Adipose tissue (tissue), 3 donors: ENCODE results near the gene CABLES1. TPM values are rescaled to one million over a fixed set of nuclear protein-coding genes. Genes with fewer than 3 reads are reported as not detected.
"Not testable (repeated sequence)": the region's sequence is repeated elsewhere in the genome, so short reads cannot be mapped to it uniquely, and the experiment has no call there.

Experiments
- H3K27ac ChIP-seq: one replicate; pipeline ENCODE4 v1.5.1; 2013; ENCODE audit warnings: low read depth, low read length
- WGBS, 3 donors: extraction: QIAGEN DNeasy Blood & Tissue Kit; methylation state at CpG; one replicate each; pipeline ENCODE4 v1.1.7; 2013; 5-methylcytosine and 5-hydroxymethylcytosine counted together
- polyA plus RNA-seq, 3 donors: library from polyadenylated mRNA; stranded (reverse); fragments of 200-250 nt; gene quantifications; one replicate each; pipeline ENCODE4 v1.2.3, GENCODE V29; 2013
- donor health status: healthy with polysubstance abuse.
- donor health status: Bipolar disorder and iron deficiency.
- donor health status: healthy.

CABLES1 gene
- polyA plus RNA-seq, 3 donors, result 5.8 to 25.3 (median 18.7) TPM

DNA sequence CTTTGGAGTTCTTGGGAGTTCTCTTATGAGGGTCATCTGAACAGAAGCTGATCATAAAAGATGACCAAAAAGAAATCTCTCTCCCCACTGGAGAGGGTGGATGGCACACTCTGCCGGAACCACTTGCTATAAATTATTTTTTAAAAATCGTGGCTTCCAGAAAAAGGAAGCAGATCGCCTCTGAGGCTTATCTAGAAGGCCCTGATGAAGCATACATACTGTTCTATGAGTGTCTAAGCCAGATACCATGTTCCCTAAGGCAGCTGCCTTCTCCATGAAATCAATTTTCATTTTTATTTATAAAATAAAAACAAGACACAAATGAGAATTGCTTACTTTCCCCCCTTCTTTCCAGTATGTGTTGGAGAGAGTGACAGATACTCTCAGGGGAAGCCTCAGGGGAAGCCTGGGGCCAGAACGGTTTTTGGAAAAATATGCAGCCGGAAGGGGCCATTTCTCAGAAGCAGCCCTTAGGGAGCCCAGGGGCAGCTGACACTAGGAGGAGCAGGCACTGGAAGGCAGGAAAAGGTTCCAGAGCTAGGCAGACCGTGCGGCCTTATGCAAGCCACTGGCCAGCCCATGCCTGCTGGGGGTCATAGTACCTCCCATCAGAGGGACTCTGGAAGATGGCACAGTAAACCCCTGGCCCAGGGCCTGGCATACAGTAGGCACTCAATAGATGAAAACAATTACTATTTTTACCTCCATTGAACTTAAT, 130.6 kb downstream of the CABLES1 start:
- WGBS, 3 donors, result 38 to 82% (median 56%) methylated on average over 7 of the region's 7 CpGs
- no peak overlapping the region for H3K27ac ChIP-seq

- no peak overlapping the region for H3K27ac ChIP-seq
- WGBS, 3 donors, result 86 to 90% (median 88%) methylated on average over 19 to 20 of the region's 20 CpGs
Observed at GRCh38 chr18:23266717-23267446, 131.6 kb downstream of the CABLES1 start.

- WGBS, 3 donors, result 77 to 90% (median 85%) methylated on average over 6 of the region's 6 CpGs
- H3K27ac ChIP-seq, result no peak overlapping the region
Observed at GRCh38 chr18:23267447-23267776, 132.1 kb downstream of the CABLES1 start.

DNA sequence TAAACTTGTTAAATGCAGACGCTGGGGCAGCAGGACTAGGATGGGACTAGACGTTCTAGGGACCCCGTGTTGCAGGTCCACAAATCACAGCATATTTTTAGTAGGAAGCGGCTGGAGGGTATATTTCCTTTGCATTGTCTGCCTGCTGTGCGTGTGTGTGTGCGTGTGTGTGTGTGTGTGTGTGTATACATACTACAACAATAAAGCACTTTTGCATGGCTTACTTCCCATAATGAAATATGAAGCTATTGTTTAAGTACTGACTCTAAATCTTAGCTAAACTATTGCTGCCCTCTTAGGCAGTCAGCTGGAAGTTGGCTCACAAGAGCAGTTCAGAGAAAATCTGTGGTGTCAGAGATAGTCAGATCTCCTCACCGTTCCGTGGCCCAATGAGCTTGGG, 133.4 kb downstream of the CABLES1 start:
- 80 to 89% (median 85%) methylated on average over 8 of the region's 8 CpGs for WGBS, 3 donors
- H3K27ac ChIP-seq, result no peak overlapping the region

GRCh38 chr18:23269068-23269467, 133.8 kb downstream of the CABLES1 start:
- 33 to 85% (median 71%) methylated on average over 1 of the region's 1 CpG for WGBS, 3 donors
- not testable (repeated sequence) for H3K27ac ChIP-seq

- H3K27ac ChIP-seq, result no peak overlapping the region
- 91 to 94% (median 92%) methylated on average over 2 of the region's 2 CpGs for WGBS, 3 donors
Observed at GRCh38 chr18:23269928-23270327, 134.6 kb downstream of the CABLES1 start.

- no peak overlapping the region for H3K27ac ChIP-seq
- WGBS, 3 donors, result 84 to 93% (median 89%) methylated on average over 4 of the region's 4 CpGs
Observed at GRCh38 chr18:23270986-23271680, 135.8 kb downstream of the CABLES1 start.

DNA sequence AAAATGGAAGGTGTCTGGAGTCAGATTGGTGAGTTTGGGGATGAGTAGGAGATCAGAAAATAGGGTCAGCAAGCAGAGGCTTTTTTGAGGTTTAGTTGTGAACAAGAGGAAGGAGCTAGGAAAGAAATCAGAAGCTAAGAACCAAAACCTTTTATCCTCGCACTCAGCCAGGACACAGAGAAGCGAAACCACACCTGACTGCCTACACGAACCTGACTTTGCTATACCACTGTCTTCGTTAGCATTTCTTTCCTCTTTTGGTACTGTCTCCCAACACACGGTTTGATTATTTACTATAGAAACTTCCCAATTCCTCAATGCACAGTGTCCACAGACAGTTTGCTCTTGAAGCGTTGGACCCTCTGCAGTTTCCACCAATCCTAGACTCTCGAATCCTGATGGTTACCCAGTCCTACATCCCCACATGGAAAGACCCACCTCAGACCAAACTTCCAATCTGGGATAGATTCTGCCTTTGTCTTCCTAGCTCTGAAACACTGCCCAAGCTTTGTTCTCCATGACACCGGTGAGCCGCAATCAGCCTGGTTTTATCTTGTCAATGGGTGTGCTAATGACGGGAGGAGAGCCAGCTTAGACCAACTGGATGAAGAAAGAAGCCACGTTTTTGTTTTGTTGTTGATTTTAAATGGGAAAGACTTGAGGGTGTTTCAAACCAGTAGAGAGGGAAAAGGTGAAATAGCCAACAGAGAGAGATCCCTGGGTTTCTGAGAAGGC, 137.4 kb downstream of the CABLES1 start:
- H3K27ac ChIP-seq, result no peak overlapping the region
- 79 to 88% (median 88%) methylated on average over 11 of the region's 11 CpGs for WGBS, 3 donors

GRCh38 chr18:23273443-23273966, 138.2 kb downstream of the CABLES1 start:
- no peak overlapping the region for H3K27ac ChIP-seq
- WGBS, 3 donors, result 80 to 89% (median 89%) methylated on average over 10 of the region's 10 CpGs

DNA sequence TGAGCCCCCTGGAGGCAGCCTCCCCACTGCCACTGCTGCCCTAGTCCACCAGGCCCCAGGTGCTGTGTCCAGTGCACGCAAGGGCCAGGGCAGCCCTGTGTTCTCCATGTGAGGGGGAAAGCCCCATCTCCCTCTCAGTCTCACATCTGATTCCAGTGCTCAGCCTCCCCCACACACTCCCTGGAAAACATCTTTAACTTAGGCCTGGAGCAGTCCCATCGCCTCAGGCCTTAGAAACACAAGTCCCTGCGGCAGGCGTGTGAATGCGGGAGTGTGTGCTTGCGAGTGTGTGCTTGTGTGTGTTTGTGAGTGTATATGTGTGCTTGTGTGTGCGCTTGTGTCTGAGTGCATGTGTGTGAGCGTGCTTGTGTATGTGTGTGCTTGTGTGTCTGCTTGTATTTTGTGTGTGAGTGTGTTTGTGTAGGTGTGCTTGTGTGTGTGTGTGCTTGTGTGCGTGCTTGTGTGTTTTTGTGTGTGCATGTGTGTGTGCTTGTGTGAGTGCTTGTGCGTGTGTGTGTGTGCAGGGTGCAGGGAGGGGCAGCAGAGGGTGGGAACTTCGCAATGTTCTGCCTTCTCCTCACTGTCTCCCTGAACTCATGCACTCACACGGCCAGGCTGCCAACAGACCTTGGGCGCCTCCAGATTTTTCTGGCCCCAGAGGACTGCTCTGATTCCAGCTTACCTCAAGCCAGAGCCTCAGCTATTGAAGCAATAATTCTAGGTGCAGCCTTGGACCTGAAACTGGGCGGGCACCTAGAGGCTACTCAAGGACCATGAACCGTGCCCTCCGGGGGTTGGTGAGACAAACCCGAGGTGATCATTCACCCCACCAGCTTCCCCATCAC, 139.6 kb downstream of the CABLES1 start:
- WGBS, 3 donors, result 82 to 90% (median 83%) methylated on average over 17 of the region's 17 CpGs
- H3K27ac ChIP-seq, result no peak overlapping the region

DNA sequence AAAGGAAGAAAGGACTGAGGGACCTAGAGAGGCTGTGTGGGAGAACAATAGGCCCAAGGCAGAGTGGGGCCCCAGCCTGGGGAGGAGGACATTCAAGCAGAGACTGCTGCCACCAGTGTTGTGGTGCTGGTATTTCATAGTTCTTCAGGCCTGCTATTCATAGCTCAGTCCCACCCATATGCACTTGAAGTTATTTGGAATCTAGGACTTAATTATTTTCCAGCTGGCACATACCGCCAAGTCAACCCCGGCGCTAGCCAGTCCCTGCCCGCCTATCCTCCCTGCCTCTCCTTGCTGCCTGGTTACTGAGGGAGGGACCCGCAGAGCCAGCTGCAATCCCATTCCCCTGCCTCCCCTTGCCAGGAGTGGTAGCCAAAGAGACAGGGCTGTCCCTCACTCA, 141.2 kb downstream of the CABLES1 start:
- whole genome bisulfite sequencing, 3 donors, result 64 to 96% (median 67%) methylated on average over 5 of the region's 5 CpGs
- H3K27ac ChIP-seq, result no peak overlapping the region

DNA sequence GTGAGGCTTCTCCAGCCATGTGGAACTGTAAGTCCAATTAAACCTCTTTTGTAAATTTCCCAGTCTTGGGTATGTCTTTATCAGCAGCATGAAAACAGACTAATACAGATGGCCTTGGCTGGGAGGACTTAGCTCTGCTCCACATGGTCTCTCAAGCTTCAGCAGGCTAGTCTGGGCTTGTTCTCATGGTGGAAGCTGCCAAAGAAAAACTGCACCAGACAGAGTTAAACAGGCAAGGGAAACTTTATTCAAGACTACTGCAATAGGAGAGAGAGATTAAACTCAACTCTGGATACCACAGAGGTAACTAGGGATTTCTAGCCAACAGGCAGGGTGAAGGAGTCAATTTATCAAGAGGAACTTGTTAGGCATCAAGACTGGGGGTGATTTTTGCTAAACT, 142.1 kb downstream of the CABLES1 start:
- H3K27ac ChIP-seq, result no peak overlapping the region

- no peak overlapping the region for H3K27ac ChIP-seq
- WGBS, 3 donors, result 83 to 92% (median 85%) methylated on average over 12 of the region's 12 CpGs
Observed at GRCh38 chr18:23279931-23280330, 144.6 kb downstream of the CABLES1 start.

- no peak overlapping the region for H3K27ac ChIP-seq
- 86 to 90% (median 89%) methylated on average over 5 of the region's 5 CpGs for WGBS, 3 donors
Observed at GRCh38 chr18:23280844-23281243, 145.6 kb downstream of the CABLES1 start.

- WGBS, 3 donors, result 78 to 86% (median 82%) methylated on average over 14 of the region's 14 CpGs
- H3K27ac ChIP-seq, result no peak overlapping the region
Observed at GRCh38 chr18:23281626-23282436, 146.5 kb downstream of the CABLES1 start.

- WGBS, 3 donors, result 88 to 92% (median 89%) methylated on average over 6 of the region's 6 CpGs
- H3K27ac ChIP-seq, result no peak overlapping the region
Observed at GRCh38 chr18:23282437-23282781, 147.1 kb downstream of the CABLES1 start.

DNA sequence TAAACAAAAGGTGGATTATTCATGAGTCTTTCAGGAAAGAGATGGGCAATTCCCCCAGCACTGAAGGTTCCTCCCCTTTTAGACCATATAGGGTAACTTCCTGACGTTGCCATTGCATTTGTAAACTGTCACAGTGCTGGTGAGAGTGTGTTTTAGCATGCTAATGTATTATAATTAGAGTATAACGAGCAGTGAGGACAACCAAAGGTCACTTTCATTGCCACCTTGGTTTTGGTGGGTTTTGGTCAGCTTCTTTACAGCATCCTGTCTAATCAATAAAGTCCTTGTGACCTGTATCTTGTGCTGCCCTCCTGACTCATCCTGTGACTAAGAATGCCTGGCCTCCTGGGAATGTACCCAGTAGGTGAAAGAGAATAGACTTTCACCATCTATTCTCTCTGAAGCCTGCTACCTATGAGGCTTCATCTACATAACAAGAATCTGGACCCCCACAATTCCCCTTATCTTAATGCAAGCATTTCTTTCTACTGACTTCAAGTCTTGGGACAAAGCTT, 148.7 kb downstream of the CABLES1 start:
- 71 to 75% (median 74%) methylated on average over 2 of the region's 2 CpGs for WGBS, 3 donors
- no peak overlapping the region for H3K27ac ChIP-seq
